HEK293 (cell line): Measurements from ENCODE around the gene FAM180A.

Experiments used
- CTCF ChIA-PET: fragments of 350-600 bp; formaldehyde crosslinking; extraction: SDS; loops from one replicate; lab custom pipeline; 2021; ENCODE audit warnings: antibody characterized with exemption; lab: Yijun Ruan, JAX
- POLR2A ChIA-PET: fragments of 300-600 bp; formaldehyde crosslinking; extraction: SDS; loops from one replicate; lab custom pipeline; 2020; ENCODE audit warnings: antibody characterized with exemption, inconsistent platforms; lab: Yijun Ruan, JAX
- H3K27ac ChIP-seq: fragments of 200-500 bp; sonication (Bioruptor generic); 2 replicates; pipeline ENCODE4 v1.5.1; 2014; ENCODE audit warnings: low read depth, low read length, control low read depth, inconsistent platforms; ENCODE audit errors: extremely low read depth
- H3K36me3 ChIP-seq, 2 experiments: fragments of 200-500 bp in 1 of 2; sonication (Bioruptor generic) in 1 of 2; 1 replicate in 1 of 2; 2 replicates in 1 of 2; pipeline ENCODE4 v1.5.1; 2014 to 2017; ENCODE audit warnings: inconsistent platforms in 2 of 2, low read length in 2 of 2; ENCODE audit not compliant: control insufficient read depth in 2 of 2, insufficient read depth in 1 of 2
- H3K4me1 ChIP-seq: fragments of 200-500 bp; sonication (Bioruptor generic); 2 replicates; pipeline ENCODE4 v1.5.1; 2014; ENCODE audit warnings: mild to moderate bottlenecking, low read length, inconsistent platforms; ENCODE audit not compliant: control insufficient read depth, insufficient read depth
- H3K4me3 ChIP-seq: 2 replicates; pipeline ENCODE4 v1.5.1; 2011; ENCODE audit warnings: low read depth, mild to moderate bottlenecking, control low read depth, low read length, moderate library complexity
- H3K9me3 ChIP-seq: fragments of 200-500 bp; sonication (Bioruptor generic); 2 replicates; pipeline ENCODE4 v1.5.1; 2014; ENCODE audit warnings: low read depth, low read length, inconsistent platforms; ENCODE audit not compliant: control insufficient read depth, insufficient read depth
- KLF10 ChIP-seq: fragments of 450-650 bp; IDR thresholded peaks from 2 replicates; pipeline ENCODE4 v1.5.1; 2018; ENCODE audit warnings: missing biosample characterization, mild to moderate bottlenecking, missing genetic modification characterization
- OVOL3 ChIP-seq: fragments of 450-650 bp; formaldehyde crosslinking; IDR thresholded peaks from 2 replicates; pipeline ENCODE4 v1.5.1; 2016; ENCODE audit warnings: missing biosample characterization, missing genetic modification characterization
- SCRT1 ChIP-seq: fragments of 450-650 bp; formaldehyde crosslinking; IDR thresholded peaks from 2 replicates; pipeline ENCODE4 v1.5.1; 2016; ENCODE audit warnings: missing biosample characterization, missing genetic modification characterization, borderline replicate concordance
- SP2 ChIP-seq: fragments of 450-650 bp; formaldehyde crosslinking; IDR thresholded peaks from 2 replicates; pipeline ENCODE4 v1.5.1; 2016; ENCODE audit warnings: missing biosample characterization, missing genetic modification characterization
- YY1 ChIP-seq: fragments of 450-650 bp; formaldehyde crosslinking; IDR thresholded peaks from 2 replicates; pipeline ENCODE4 v1.5.1; 2018; ENCODE audit warnings: missing biosample characterization, missing genetic modification characterization
- ZFP3 ChIP-seq: fragments of 450-650 bp; formaldehyde crosslinking; IDR thresholded peaks from 2 replicates; pipeline ENCODE4 v1.5.1; 2016; ENCODE audit warnings: low read depth, missing biosample characterization, missing genetic modification characterization
- ZNF10 ChIP-seq: fragments of 450-650 bp; formaldehyde crosslinking; IDR thresholded peaks from 2 replicates; pipeline ENCODE4 v1.5.1; 2017; ENCODE audit warnings: missing biosample characterization, missing genetic modification characterization
- ZNF202 ChIP-seq: fragments of 450-650 bp; formaldehyde crosslinking; IDR thresholded peaks from 2 replicates; pipeline ENCODE4 v1.5.1; 2016; ENCODE audit warnings: missing biosample characterization, missing genetic modification characterization, borderline replicate concordance
- ZNF248 ChIP-seq: fragments of 450-650 bp; formaldehyde crosslinking; IDR thresholded peaks from 2 replicates; pipeline ENCODE4 v1.5.1; 2017; ENCODE audit warnings: missing biosample characterization, missing genetic modification characterization
- ZNF423 ChIP-seq: fragments of 450-650 bp; formaldehyde crosslinking; IDR thresholded peaks from 2 replicates; pipeline ENCODE4 v1.5.1; 2016; ENCODE audit warnings: missing biosample characterization, missing genetic modification characterization
- ZNF426 ChIP-seq: fragments of 450-650 bp; formaldehyde crosslinking; IDR thresholded peaks from 2 replicates; pipeline ENCODE4 v1.5.1; 2017; ENCODE audit warnings: missing biosample characterization, missing genetic modification characterization, mild to moderate bottlenecking, inconsistent platforms, moderate library complexity
- ZNF521 ChIP-seq: fragments of 450-650 bp; formaldehyde crosslinking; IDR thresholded peaks from 2 replicates; pipeline ENCODE4 v1.5.1; 2017; ENCODE audit warnings: missing biosample characterization, mild to moderate bottlenecking, missing genetic modification characterization
- ZNF654 ChIP-seq: fragments of 450-650 bp; formaldehyde crosslinking; IDR thresholded peaks from 2 replicates; pipeline ENCODE4 v1.5.1; 2016; ENCODE audit warnings: low read depth, missing biosample characterization, missing genetic modification characterization
- ZNF664 ChIP-seq: fragments of 450-650 bp; formaldehyde crosslinking; IDR thresholded peaks from 2 replicates; pipeline ENCODE4 v1.5.1; 2016; ENCODE audit warnings: missing biosample characterization, missing genetic modification characterization
- ZNF701 ChIP-seq: fragments of 450-650 bp; formaldehyde crosslinking; IDR thresholded peaks from 2 replicates; pipeline ENCODE4 v1.5.1; 2016; ENCODE audit warnings: missing biosample characterization, missing genetic modification characterization
- ZNF768 ChIP-seq: fragments of 450-650 bp; formaldehyde crosslinking; IDR thresholded peaks from 2 replicates; pipeline ENCODE4 v1.5.1; 2018; ENCODE audit warnings: missing biosample characterization, mild to moderate bottlenecking, missing genetic modification characterization
- TF ChIP-seq, protein P1 (sequence below): fragments of 450-650 bp; formaldehyde crosslinking; IDR thresholded peaks from 2 replicates; pipeline ENCODE4 v1.5.1; 2016; ENCODE audit warnings: missing biosample characterization, missing genetic modification characterization, borderline replicate concordance
- TF ChIP-seq, protein P2 (sequence below): fragments of 450-650 bp; IDR thresholded peaks from 2 replicates; pipeline ENCODE4 v1.5.1; 2018; ENCODE audit warnings: missing biosample characterization, mild to moderate bottlenecking, missing genetic modification characterization
- TF ChIP-seq, protein P3 (sequence below): fragments of 450-650 bp; formaldehyde crosslinking; IDR thresholded peaks from 2 replicates; pipeline ENCODE4 v1.5.1; 2017; ENCODE audit warnings: missing biosample characterization, missing genetic modification characterization
- TF ChIP-seq, protein P4 (sequence below): fragments of 450-650 bp; formaldehyde crosslinking; IDR thresholded peaks from 2 replicates; pipeline ENCODE4 v1.5.1; 2016; ENCODE audit warnings: missing biosample characterization, missing genetic modification characterization

The FAM180A gene

DNA sequence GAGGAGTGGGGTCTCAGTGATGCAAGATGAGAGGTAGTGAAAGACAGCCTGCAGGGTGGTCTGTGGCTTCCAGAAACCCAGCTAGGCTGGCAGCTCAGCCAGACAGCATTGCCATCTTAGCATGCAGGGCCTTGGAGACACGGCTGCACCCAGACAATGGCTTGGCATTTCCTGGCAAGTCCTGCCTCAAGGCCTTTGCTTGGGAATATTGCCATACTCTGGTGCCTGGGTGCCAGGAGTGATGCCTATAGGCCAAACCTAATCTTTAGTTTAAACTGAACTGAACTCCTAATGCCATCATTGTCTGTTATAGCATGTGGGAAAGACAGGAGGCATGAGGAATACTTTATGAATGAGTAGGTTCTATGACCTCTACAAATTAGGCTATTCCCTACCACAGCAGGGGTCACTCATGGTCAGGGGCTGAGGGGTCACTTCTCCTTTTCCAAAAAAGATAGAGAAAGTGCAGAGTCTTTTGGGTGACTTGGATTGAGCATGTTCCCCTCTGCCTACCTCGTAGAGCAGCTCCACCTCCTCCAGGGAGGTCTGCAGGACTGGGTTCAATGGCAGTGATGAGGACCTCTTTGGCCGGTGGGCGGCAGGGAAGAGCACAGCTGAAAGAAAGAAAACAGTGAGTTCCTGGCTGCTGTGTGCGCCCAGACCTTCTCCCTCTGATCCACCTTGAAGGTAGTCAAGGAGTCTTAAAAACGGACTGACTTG is 11.9 kb downstream of the FAM180A start:
- CTCF ChIA-PET: no interaction called here
- Histone ChIP-seq H3K4me1 (no peaks in the 10 kb centered on the region), H3K36me3 (no peaks in the 10 kb centered on the region), H3K4me3 (no peak overlapping the region), H3K9me3 (no peaks in the 10 kb centered on the region)
- POLR2A ChIA-PET: no interaction called here
- no peak for TF ChIP-seq ZNF521 (tag by site-specific recombination)
- no peak for TF ChIP-seq YY1 (tag by site-specific recombination)
- TF ChIP-seq, protein P1, sequence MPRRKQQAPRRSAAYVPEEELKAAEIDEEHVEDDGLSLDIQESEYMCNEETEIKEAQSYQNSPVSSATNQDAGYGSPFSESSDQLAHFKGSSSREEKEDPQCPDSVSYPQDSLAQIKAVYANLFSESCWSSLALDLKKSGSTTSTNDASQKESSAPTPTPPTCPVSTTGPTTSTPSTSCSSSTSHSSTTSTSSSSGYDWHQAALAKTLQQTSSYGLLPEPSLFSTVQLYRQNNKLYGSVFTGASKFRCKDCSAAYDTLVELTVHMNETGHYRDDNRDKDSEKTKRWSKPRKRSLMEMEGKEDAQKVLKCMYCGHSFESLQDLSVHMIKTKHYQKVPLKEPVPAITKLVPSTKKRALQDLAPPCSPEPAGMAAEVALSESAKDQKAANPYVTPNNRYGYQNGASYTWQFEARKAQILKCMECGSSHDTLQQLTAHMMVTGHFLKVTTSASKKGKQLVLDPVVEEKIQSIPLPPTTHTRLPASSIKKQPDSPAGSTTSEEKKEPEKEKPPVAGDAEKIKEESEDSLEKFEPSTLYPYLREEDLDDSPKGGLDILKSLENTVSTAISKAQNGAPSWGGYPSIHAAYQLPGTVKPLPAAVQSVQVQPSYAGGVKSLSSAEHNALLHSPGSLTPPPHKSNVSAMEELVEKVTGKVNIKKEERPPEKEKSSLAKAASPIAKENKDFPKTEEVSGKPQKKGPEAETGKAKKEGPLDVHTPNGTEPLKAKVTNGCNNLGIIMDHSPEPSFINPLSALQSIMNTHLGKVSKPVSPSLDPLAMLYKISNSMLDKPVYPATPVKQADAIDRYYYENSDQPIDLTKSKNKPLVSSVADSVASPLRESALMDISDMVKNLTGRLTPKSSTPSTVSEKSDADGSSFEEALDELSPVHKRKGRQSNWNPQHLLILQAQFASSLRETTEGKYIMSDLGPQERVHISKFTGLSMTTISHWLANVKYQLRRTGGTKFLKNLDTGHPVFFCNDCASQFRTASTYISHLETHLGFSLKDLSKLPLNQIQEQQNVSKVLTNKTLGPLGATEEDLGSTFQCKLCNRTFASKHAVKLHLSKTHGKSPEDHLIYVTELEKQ (tag by site-specific recombination): no peak
- no peak for TF ChIP-seq ZNF701 (tag by site-specific recombination)
- TF ChIP-seq OVOL3 (tag by site-specific recombination): no peak
- TF ChIP-seq ZNF426: no peak
- TF ChIP-seq, protein P2, sequence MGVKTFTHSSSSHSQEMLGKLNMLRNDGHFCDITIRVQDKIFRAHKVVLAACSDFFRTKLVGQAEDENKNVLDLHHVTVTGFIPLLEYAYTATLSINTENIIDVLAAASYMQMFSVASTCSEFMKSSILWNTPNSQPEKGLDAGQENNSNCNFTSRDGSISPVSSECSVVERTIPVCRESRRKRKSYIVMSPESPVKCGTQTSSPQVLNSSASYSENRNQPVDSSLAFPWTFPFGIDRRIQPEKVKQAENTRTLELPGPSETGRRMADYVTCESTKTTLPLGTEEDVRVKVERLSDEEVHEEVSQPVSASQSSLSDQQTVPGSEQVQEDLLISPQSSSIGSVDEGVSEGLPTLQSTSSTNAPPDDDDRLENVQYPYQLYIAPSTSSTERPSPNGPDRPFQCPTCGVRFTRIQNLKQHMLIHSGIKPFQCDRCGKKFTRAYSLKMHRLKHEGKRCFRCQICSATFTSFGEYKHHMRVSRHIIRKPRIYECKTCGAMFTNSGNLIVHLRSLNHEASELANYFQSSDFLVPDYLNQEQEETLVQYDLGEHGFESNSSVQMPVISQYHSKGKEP: no peak
- TF ChIP-seq, all 188 proteins: peak for 0
- H3K27ac ChIP-seq: no peak overlapping the region

DNA sequence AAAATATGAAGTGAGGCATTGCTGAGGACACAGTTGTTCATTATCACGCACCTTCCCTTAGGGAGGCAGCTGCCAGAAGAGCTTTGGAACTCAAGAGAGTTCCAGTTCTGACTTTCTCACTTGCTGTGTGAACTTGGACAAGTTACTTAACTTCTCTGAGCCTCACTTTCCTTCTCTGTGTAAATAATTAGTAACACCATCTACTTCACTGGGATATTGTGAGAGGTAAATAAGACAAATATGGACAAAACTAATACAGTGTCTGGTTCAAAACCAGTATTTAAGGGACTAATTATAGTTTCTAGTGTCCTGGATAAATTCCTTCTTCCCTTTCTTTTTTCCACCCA is 14.3 kb downstream of the FAM180A start:
- ChIA-PET CTCF (interaction anchor here (0.6 to 1.1 kb wide), 2 partner anchors 43 to 66 kb away, joined by 3 read pairs; no protein-coding TSS in a partner anchor), POLR2A (no interaction called here)
- Histone ChIP-seq H3K4me1 (no peaks in the 10 kb centered on the region), H3K36me3 (no peaks in the 10 kb centered on the region), H3K9me3 (no peaks in the 10 kb centered on the region), H3K4me3 (no peak overlapping the region), H3K27ac (no peak overlapping the region)
- TF ChIP-seq ZNF768 (0 out of 2 replicates have a peak, but pooled peaks have one; percentile 55), OVOL3 (tag by site-specific recombination) (no peak)

DNA sequence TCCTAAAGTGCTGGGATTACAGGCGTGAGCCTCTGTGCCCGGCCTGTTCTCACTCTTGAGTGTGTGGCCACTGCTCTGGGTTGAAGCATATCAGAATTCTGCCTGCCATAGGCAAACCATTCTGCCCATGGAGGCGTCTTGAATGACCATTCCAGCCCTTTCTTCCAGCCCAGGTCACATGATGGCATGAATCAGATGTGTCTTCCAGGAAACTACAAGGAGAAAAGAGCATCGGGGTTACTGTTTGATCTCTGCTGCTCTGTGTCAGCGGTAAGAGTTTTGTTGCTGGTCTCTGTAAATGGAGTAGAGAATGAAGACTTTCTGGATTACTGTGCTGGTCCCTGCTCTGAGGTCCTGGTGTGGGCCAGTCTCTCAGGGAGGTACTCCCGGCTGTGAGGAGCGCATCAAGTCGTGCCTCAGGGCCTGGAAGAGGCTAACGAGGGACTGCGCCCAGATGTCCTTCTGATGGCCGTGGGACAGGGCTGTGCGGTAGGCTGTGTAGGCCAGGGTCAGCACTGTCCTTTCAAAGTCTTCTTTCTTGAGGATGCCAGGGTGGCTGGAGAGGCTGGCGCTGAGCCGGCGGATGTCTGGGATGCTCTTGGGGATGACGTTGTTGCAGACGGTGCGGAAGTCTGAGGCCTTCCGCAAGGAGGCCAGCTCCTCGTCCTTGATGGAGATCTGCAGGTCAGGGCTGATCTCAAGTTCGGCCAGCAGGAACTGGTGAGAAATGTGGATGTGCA is 14.8 kb downstream of the FAM180A start:
- H3K4me1 ChIP-seq: no peaks in the 10 kb centered on the region
- no peaks in the 10 kb centered on the region for H3K9me3 ChIP-seq
- ChIA-PET CTCF (interaction anchor here (0.6 to 1.6 kb wide), 3 partner anchors 43 to 67 kb away, joined by 3 to 5 read pairs (median 3); no protein-coding TSS in a partner anchor), POLR2A (no interaction called here)
- no peak overlapping the region for H3K4me3 ChIP-seq
- no peaks in the 10 kb centered on the region for H3K36me3 ChIP-seq
- no peak overlapping the region for H3K27ac ChIP-seq
- TF ChIP-seq, protein P3, sequence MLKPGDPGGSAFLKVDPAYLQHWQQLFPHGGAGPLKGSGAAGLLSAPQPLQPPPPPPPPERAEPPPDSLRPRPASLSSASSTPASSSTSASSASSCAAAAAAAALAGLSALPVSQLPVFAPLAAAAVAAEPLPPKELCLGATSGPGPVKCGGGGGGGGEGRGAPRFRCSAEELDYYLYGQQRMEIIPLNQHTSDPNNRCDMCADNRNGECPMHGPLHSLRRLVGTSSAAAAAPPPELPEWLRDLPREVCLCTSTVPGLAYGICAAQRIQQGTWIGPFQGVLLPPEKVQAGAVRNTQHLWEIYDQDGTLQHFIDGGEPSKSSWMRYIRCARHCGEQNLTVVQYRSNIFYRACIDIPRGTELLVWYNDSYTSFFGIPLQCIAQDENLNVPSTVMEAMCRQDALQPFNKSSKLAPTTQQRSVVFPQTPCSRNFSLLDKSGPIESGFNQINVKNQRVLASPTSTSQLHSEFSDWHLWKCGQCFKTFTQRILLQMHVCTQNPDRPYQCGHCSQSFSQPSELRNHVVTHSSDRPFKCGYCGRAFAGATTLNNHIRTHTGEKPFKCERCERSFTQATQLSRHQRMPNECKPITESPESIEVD: no peak
- TF ChIP-seq SCRT1 (tag by site-specific recombination): no peak
- TF ChIP-seq SP2: no peak
- TF ChIP-seq ZNF202 (tag by site-specific recombination): no peak
- TF ChIP-seq KLF10 (tag by site-specific recombination): no peak
- no peak for TF ChIP-seq ZNF664 (tag by site-specific recombination)
- TF ChIP-seq ZNF248 (tag by site-specific recombination): no peak
- no peak for TF ChIP-seq ZFP3 (tag by site-specific recombination)
- TF ChIP-seq, protein P4, sequence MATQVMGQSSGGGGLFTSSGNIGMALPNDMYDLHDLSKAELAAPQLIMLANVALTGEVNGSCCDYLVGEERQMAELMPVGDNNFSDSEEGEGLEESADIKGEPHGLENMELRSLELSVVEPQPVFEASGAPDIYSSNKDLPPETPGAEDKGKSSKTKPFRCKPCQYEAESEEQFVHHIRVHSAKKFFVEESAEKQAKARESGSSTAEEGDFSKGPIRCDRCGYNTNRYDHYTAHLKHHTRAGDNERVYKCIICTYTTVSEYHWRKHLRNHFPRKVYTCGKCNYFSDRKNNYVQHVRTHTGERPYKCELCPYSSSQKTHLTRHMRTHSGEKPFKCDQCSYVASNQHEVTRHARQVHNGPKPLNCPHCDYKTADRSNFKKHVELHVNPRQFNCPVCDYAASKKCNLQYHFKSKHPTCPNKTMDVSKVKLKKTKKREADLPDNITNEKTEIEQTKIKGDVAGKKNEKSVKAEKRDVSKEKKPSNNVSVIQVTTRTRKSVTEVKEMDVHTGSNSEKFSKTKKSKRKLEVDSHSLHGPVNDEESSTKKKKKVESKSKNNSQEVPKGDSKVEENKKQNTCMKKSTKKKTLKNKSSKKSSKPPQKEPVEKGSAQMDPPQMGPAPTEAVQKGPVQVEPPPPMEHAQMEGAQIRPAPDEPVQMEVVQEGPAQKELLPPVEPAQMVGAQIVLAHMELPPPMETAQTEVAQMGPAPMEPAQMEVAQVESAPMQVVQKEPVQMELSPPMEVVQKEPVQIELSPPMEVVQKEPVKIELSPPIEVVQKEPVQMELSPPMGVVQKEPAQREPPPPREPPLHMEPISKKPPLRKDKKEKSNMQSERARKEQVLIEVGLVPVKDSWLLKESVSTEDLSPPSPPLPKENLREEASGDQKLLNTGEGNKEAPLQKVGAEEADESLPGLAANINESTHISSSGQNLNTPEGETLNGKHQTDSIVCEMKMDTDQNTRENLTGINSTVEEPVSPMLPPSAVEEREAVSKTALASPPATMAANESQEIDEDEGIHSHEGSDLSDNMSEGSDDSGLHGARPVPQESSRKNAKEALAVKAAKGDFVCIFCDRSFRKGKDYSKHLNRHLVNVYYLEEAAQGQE (tag by site-specific recombination): no peak
- TF ChIP-seq ZNF423 (tag by site-specific recombination): no peak
- no peak for TF ChIP-seq ZNF10 (tag by site-specific recombination)
- no peak for TF ChIP-seq ZNF654
